PC-3 (cell line): ENCODE measurements around the gene HDAC4. TPM values are rescaled to one million over a fixed set of nuclear protein-coding genes. Genes with fewer than 3 reads are reported as not detected.

Experiments used
- ATAC-seq: fragments of 200-7000 bp; cut with Tn5 transposase; 2 replicates; pipeline ENCODE4 v1.9.1; 2020; ENCODE audit warnings: mild to moderate bottlenecking, moderate library complexity
- BruUV-seq: library from RNA; stranded (reverse); fragments of 400-500 nt; replicated peaks from 2 replicates; lab custom pipeline; 2021; lab: Mats Ljungman, UMichigan
- CTCF ChIA-PET: fragments of 300-600 bp; sonication (Branson Sonifier 250); formaldehyde crosslinking; loops from one replicate; lab custom pipeline; 2022; ENCODE audit warnings: antibody characterized with exemption; lab: Charles Lee
- POLR2A ChIA-PET: fragments of 300-600 bp; sonication (Branson Sonifier 250); formaldehyde crosslinking; loops from one replicate; lab custom pipeline; 2022; ENCODE audit warnings: antibody characterized with exemption; ENCODE audit not compliant: unreplicated experiment; lab: Charles Lee
- DNase-seq: peaks from one replicate; pipeline ENCODE4 v3.0.0-alpha.2; 2015
- H2AFZ ChIP-seq: fragments of 300-600 bp; sonication (generic); 2 replicates; pipeline ENCODE4 v1.6.0; 2016; ENCODE audit warnings: antibody characterized with exemption, low read length
- H3F3A ChIP-seq: fragments of 300-600 bp; sonication (generic); one replicate; pipeline ENCODE4 v1.6.0; 2017; ENCODE audit warnings: antibody characterized with exemption, low read length, control low read depth, mild to moderate bottlenecking; ENCODE audit not compliant: unreplicated experiment
- H3K27ac ChIP-seq: fragments of 300-600 bp; sonication (generic); 2 replicates; pipeline ENCODE4 v1.5.1; 2016; ENCODE audit warnings: mild to moderate bottlenecking, low read length
- H3K27me3 ChIP-seq: fragments of 300-600 bp; sonication (generic); 2 replicates; pipeline ENCODE4 v1.6.1; 2016; ENCODE audit warnings: low read length, mixed read lengths
- H3K36me3 ChIP-seq: fragments of 300-600 bp; sonication (generic); 2 replicates; pipeline ENCODE4 v1.6.1; 2016; ENCODE audit warnings: low read depth, mixed run types, low read length, mixed read lengths
- H3K4me1 ChIP-seq: fragments of 300-600 bp; sonication (generic); 2 replicates; pipeline ENCODE4 v1.5.1; 2016; ENCODE audit warnings: low read length; ENCODE audit not compliant: insufficient read depth
- H3K4me2 ChIP-seq: fragments of 300-600 bp; sonication (generic); 2 replicates; pipeline ENCODE4 v1.6.0; 2016; ENCODE audit warnings: low read length
- H3K4me3 ChIP-seq: fragments of 300-600 bp; sonication (generic); 2 replicates; pipeline ENCODE4 v1.5.1; 2016; ENCODE audit warnings: mild to moderate bottlenecking, low read length, mixed read lengths
- H3K79me2 ChIP-seq: fragments of 300-600 bp; sonication (generic); 2 replicates; pipeline ENCODE4 v1.6.1; 2017; ENCODE audit warnings: low read length, mixed read lengths
- H3K9ac ChIP-seq: fragments of 300-600 bp; sonication (generic); 2 replicates; pipeline ENCODE4 v1.6.0; 2016; ENCODE audit warnings: mild to moderate bottlenecking, low read length
- H3K9me2 ChIP-seq: fragments of 300-600 bp; sonication (generic); replicated peaks from 2 replicates; pipeline ENCODE4 v1.6.1; 2016; ENCODE audit warnings: mixed run types, low read length, mixed read lengths
- H3K9me3 ChIP-seq: fragments of 300-600 bp; sonication (generic); 2 replicates; pipeline ENCODE4 v1.6.1; 2016; ENCODE audit warnings: low read length, mixed read lengths
- H4K20me1 ChIP-seq: fragments of 300-600 bp; sonication (generic); 2 replicates; pipeline ENCODE4 v1.6.1; 2016; ENCODE audit warnings: low read length, mixed read lengths
- CTCF ChIP-seq: fragments of 300-600 bp; sonication (generic); conservative IDR thresholded peaks from 2 replicates; pipeline ENCODE4 v1.5.1; 2017; ENCODE audit warnings: antibody characterized with exemption, low read depth, mild to moderate bottlenecking, low read length
- EZH2 ChIP-seq: fragments of 300-600 bp; sonication (generic); IDR thresholded peaks from one replicate; pipeline ENCODE4 v1.6.1; 2017; ENCODE audit warnings: antibody characterized with exemption, mild to moderate bottlenecking, low read length; ENCODE audit not compliant: unreplicated experiment
- EZH2phosphoT487 ChIP-seq: fragments of 300-600 bp; sonication (generic); IDR thresholded peaks from 2 replicates; pipeline ENCODE4 v1.6.1; 2018; ENCODE audit warnings: mild to moderate bottlenecking, antibody characterized with exemption, low read length, borderline replicate concordance
- intact Hi-C: fragments of 100-400 bp; cut with micrococcal nuclease; formaldehyde crosslinking; loops from 2 replicates; pipeline ENCODE4 v1.9.0; 2023
- total RNA-seq: library from RNA; depleted of rRNA; stranded (reverse); fragments of >200 nt; gene quantifications from 2 replicates; pipeline ENCODE4 v1.2.3, GENCODE V29; 2014

HDAC4 gene
- total RNA-seq, 1 experiment from 2014 or later = 8.5 TPM

DNA sequence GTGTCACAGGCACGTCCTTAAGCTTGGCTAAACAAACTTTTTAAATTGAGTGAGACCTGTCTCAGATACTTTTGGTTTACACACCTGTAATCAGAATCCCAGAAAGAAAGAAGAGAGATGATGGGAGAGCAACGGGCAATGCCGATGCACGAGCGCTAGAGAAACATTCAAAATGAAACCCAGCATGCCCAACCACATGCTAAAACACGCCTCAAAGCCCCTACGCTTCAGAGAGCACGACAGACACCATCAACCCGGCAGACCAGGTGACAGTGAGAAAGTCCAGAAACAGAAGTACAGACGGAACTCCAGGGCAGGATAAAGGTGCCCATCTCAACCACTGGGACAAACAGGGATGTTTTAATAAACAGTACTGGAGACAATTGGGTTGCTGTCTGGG, 85.5 kb downstream of the HDAC4 start:
- no peaks in the 10 kb centered on the region for H3K27me3 ChIP-seq
- ChIA-PET CTCF (interaction anchor here (0.6 kb wide), 1 partner anchor 16 kb away, joined by 11 read pairs; no protein-coding TSS in a partner anchor), POLR2A (no interaction called here)
- H4K20me1 ChIP-seq = no peaks in the 10 kb centered on the region
- H3K4me2 ChIP-seq = no peak overlapping the region
- H3K4me3 ChIP-seq = no peak overlapping the region
- intact Hi-C loops = no loop called here
- no TSS peak for BruUV-seq
- DNase-seq (no peak), ATAC-seq (no peak)
- H3K27ac ChIP-seq = no peak overlapping the region
- H3K9me3 ChIP-seq = no peaks in the 10 kb centered on the region
- H3F3A ChIP-seq = no peaks in the 10 kb centered on the region
- TF ChIP-seq EZH2 (no peak), CTCF (no peak), EZH2phosphoT487 (no peak)
- no peak overlapping the region for H3K9ac ChIP-seq
- H3K4me1 ChIP-seq = peaks cover 9% of the 10 kb centered on the region
- no peak overlapping the region for H2AFZ ChIP-seq
- H3K36me3 ChIP-seq = no peaks in the 10 kb centered on the region
- H3K79me2 ChIP-seq = peaks cover 28% of the 10 kb centered on the region
- no peaks in the 10 kb centered on the region for H3K9me2 ChIP-seq

DNA sequence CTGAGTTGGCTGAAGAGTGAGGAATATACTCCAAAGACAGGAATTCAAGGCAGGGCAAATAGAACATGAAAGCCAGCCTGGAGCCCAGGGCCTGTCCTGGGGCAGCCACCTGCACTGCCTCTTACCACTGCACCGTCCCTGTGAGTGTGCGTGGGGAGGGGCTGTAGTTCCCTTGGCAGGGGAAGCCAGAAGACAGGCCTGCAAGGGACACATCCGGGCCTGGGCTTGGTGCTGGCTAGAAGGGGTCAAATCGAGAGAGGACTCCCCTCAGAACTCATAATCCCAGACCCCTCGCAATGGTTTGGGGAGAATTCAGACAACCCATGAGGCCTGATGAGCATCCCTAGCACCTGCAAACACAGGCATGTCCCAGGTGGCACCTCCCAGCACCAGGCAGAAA, 87.0 kb downstream of the HDAC4 start:
- Histone ChIP-seq H3K27ac (no peak overlapping the region), H2AFZ (no peak overlapping the region), H3K4me3 (no peak overlapping the region), H3F3A (no peaks in the 10 kb centered on the region), H3K79me2 (peaks cover 23% of the 10 kb centered on the region), H3K36me3 (no peaks in the 10 kb centered on the region), H3K9me3 (no peaks in the 10 kb centered on the region), H3K4me2 (no peak overlapping the region), H3K9me2 (no peaks in the 10 kb centered on the region), H3K4me1 (peaks cover 2% of the 10 kb centered on the region; the same call in 1 of the 2 replicates), H4K20me1 (no peaks in the 10 kb centered on the region), H3K9ac (no peak overlapping the region), H3K27me3 (no peaks in the 10 kb centered on the region)
- no peak for DNase-seq
- no peak for ATAC-seq
- TF ChIP-seq EZH2phosphoT487 = no peak
- no peak for TF ChIP-seq EZH2
- TF ChIP-seq CTCF = no peak
- BruUV-seq = no TSS peak
- intact Hi-C loops = no loop called here
- CTCF ChIA-PET = no interaction called here
- POLR2A ChIA-PET = no interaction called here

GRCh38 chr2:239312741-239313667, 87.8 kb downstream of the HDAC4 start:
- Histone ChIP-seq H3K79me2 (peaks cover 16% of the 10 kb centered on the region; the same call in 1 of the 2 replicates), H4K20me1 (no peaks in the 10 kb centered on the region), H3K9me2 (no peaks in the 10 kb centered on the region), H3K4me2 (no peak overlapping the region), H3K27me3 (no peaks in the 10 kb centered on the region), H2AFZ (no peak overlapping the region), H3K9ac (no peak overlapping the region), H3K36me3 (no peaks in the 10 kb centered on the region), H3K4me3 (no peak overlapping the region), H3F3A (no peaks in the 10 kb centered on the region), H3K9me3 (no peaks in the 10 kb centered on the region), H3K4me1 (no peaks in the 10 kb centered on the region), H3K27ac (no peak overlapping the region)
- ATAC-seq (no peak), DNase-seq (no peak)
- no peak for TF ChIP-seq CTCF
- no peak for TF ChIP-seq EZH2phosphoT487
- no peak for TF ChIP-seq EZH2
- intact Hi-C loops = no loop called here
- ChIA-PET POLR2A (no interaction called here), CTCF (no interaction called here)
- BruUV-seq = no TSS peak
